ENCODE measurements around the gene FAM186B.

DNA sequence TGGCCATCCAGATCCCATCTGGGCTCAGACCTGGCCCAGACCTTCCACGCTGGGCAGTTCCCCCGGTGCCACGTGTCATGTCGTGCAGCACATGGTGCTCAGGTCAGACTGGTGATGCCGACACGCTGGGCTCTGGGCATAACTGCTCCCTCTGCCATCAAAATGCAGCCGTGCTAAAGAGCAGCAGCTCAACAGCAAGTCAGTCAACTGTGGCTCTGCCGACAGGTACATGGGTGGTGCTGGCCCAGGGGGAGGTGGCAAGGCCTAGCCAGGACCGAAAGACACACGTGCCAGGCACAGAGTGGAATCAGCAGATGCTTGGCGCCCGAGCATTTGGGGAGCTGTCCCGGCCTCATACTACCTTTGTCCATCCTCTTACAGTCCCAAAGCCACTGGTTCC is 39.1 kb downstream of the FAM186B start:
- TF ChIP-seq CTCF (IDR thresholded peaks at IDR 0.05) (no peak), POLR2A (IDR thresholded peaks at IDR 0.05) (no peak)

Data from Peyer's patch (tissue), 4 donors.